ENCODE results near the gene CUL5. TPM values are rescaled to one million over a fixed set of nuclear protein-coding genes. Genes with fewer than 3 reads are reported as not detected.

The CUL5 gene
- total and polyA plus RNA-seq, 2 experiments from 2014 or later: 29.5 to 37.5 TPM

DNA sequence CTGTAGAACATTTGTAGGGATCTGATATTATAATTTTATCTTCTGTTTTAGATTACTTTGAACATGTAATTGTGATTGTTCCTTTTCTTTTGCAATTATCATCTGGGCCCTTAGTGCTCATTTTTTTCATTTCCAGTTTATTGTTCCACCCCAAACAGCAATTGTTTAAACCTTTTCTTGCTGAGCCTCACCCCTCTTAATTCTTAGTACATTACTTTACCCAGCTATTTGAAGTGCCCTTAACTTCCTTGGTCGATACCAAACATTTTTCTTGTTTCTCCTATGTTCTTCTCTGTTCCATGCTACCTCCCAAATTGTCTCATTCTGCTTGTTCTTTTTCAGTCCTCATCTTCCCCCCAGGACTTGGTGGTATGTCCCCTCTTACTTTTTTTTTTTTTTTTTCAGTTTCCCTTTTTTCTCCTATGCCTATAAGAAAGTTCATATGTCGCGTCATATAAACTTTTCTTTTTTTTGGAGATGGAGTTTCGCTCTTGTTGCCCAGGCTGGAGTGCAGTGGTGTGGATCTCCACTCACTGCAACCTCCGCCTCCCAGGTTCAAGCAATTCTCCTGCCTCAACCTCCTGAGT, 3.5 kb downstream of the CUL5 start:
- 93 to 94% methylated on average over 5 of the region's 5 CpGs for WGBS, 2 experiments (ENCODE audit: low coverage in 1 of 2, low lambda C conversion rate in 2 of 2, missing lambda C conversion rate in 2 of 2)
- in situ Hi-C loops (cut with MboI): no loop called here

GRCh38 chr11:108016647-108017046, 7.9 kb downstream of the CUL5 start:
- Histone ChIP-seq H4K20me1 (ENCODE audit: insufficient read depth) (peaks cover 34% of the 10 kb centered on the region), H3F3A (ENCODE audit: insufficient read depth) (no peaks in the 10 kb centered on the region), H3K27ac (no peak overlapping the region), H3K9me3 (ENCODE audit: low read depth) (no peaks in the 10 kb centered on the region), H3K4me2 (ENCODE audit: unreplicated experiment) (no peak overlapping the region), H3K36me3 (ENCODE audit: low read depth) (peaks cover 5% of the 10 kb centered on the region; the same call in 1 of the 2 replicates), H2AFZ (no peak overlapping the region), H3K9ac (no peak overlapping the region), H3K27me3 (replicated peaks; ENCODE audit: insufficient read depth) (no peaks in the 10 kb centered on the region), H3K4me1 (ENCODE audit: insufficient read depth) (peaks cover 26% of the 10 kb centered on the region), H3K4me3 (no peak overlapping the region), H3K79me2 (ENCODE audit: insufficient read depth) (peaks cover 100% of the 10 kb centered on the region), H3K9me2 (ENCODE audit: insufficient read depth) (no peaks in the 10 kb centered on the region)
- in situ Hi-C loops (cut with MboI): no loop called here
- TF ChIP-seq EZH2 (IDR thresholded peaks at IDR 0.05; ENCODE audit: insufficient read depth, poor library complexity, severe bottlenecking): no peak
- no peak for TF ChIP-seq EZH2phosphoT487 (IDR thresholded peaks at IDR 0.05; ENCODE audit: insufficient read depth, low read depth)
- no peak for DNase-seq

More for the DNA sequence above, 3.5 kb downstream of the CUL5 start:
- Histone ChIP-seq H3K27ac (no peak overlapping the region), H3K9ac (no peak overlapping the region), H2AFZ (no peak overlapping the region), H3F3A (ENCODE audit: insufficient read depth) (no peaks in the 10 kb centered on the region; the same call in 1 of the 2 replicates), H3K9me3 (ENCODE audit: low read depth) (no peaks in the 10 kb centered on the region), H3K9me2 (ENCODE audit: insufficient read depth) (no peaks in the 10 kb centered on the region), H3K27me3 (replicated peaks; ENCODE audit: insufficient read depth) (no peaks in the 10 kb centered on the region), H4K20me1 (ENCODE audit: insufficient read depth) (peaks cover 24% of the 10 kb centered on the region), H3K4me1 (ENCODE audit: insufficient read depth) (peaks cover 32% of the 10 kb centered on the region), H3K36me3 (ENCODE audit: low read depth) (peaks cover 5% of the 10 kb centered on the region; the same call in 1 of the 2 replicates), H3K4me3 (no peak overlapping the region), H3K4me2 (ENCODE audit: unreplicated experiment) (peak overlapping the region; percentile 89), H3K79me2 (ENCODE audit: insufficient read depth) (peaks cover 81% of the 10 kb centered on the region)
- TF ChIP-seq EZH2phosphoT487 (IDR thresholded peaks at IDR 0.05; ENCODE audit: insufficient read depth, low read depth): no peak
- no peak for TF ChIP-seq EZH2 (IDR thresholded peaks at IDR 0.05; ENCODE audit: insufficient read depth, poor library complexity, severe bottlenecking)
- DNase-seq: no peak

DNA sequence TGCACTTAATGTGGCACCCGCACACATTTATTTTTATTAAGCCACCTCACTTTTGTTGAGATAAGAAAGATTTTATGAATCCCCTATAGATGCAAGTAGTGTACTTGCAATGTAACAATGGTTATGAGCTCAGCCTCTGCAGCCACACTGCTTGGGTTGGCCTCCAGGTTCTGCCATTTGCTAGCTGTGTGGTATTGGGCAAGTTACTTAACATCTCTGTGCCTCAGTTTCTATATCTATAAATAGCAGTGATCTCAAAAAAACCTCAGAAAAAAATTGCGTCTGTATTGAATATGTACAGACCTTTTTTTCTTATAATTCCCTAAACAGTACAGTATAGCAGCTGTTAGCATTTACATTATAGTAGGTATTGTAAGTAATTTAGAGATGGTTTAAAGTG, 10.0 kb downstream of the CUL5 start:
- no peak overlapping the region for H3K9ac ChIP-seq
- H3K79me2 ChIP-seq (ENCODE audit: insufficient read depth): peaks cover 100% of the 10 kb centered on the region
- H3F3A ChIP-seq (ENCODE audit: insufficient read depth): no peaks in the 10 kb centered on the region
- no peak overlapping the region for H3K4me3 ChIP-seq
- H2AFZ ChIP-seq: no peak overlapping the region
- TF ChIP-seq EZH2 (IDR thresholded peaks at IDR 0.05; ENCODE audit: insufficient read depth, poor library complexity, severe bottlenecking) (no peak), EZH2phosphoT487 (IDR thresholded peaks at IDR 0.05; ENCODE audit: insufficient read depth, low read depth) (no peak)
- no peak for DNase-seq
- 97 to 100% methylated on average over 2 of the region's 2 CpGs for whole genome bisulfite sequencing, 2 experiments (ENCODE audit: low coverage in 1 of 2, low lambda C conversion rate in 2 of 2, missing lambda C conversion rate in 2 of 2)
- H3K27me3 ChIP-seq (replicated peaks; ENCODE audit: insufficient read depth): no peaks in the 10 kb centered on the region
- H3K27ac ChIP-seq: no peak overlapping the region
- no peaks in the 10 kb centered on the region for H3K9me2 ChIP-seq (ENCODE audit: insufficient read depth)
- peaks cover 14% of the 10 kb centered on the region for H3K4me1 ChIP-seq (ENCODE audit: insufficient read depth)
- H3K36me3 ChIP-seq (ENCODE audit: low read depth): peaks cover 5% of the 10 kb centered on the region; the same call in 1 of the 2 replicates
- no peaks in the 10 kb centered on the region for H3K9me3 ChIP-seq (ENCODE audit: low read depth)
- no peak overlapping the region for H3K4me2 ChIP-seq (ENCODE audit: unreplicated experiment)
- peaks cover 24% of the 10 kb centered on the region for H4K20me1 ChIP-seq (ENCODE audit: insufficient read depth)
- in situ Hi-C loops (cut with MboI): no loop called here

- in situ Hi-C loops (cut with MboI): no loop called here
- H3K27me3 ChIP-seq (replicated peaks; ENCODE audit: insufficient read depth): no peaks in the 10 kb centered on the region
- TF ChIP-seq EZH2 (IDR thresholded peaks at IDR 0.05; ENCODE audit: insufficient read depth, poor library complexity, severe bottlenecking) (no peak), EZH2phosphoT487 (IDR thresholded peaks at IDR 0.05; ENCODE audit: insufficient read depth, low read depth) (no peak)
- no peak overlapping the region for H3K9ac ChIP-seq
- H3K4me3 ChIP-seq: no peak overlapping the region
- H2AFZ ChIP-seq: no peak overlapping the region
- 62 to 67% methylated on average over 4 of the region's 4 CpGs for WGBS, 2 experiments (ENCODE audit: low coverage in 1 of 2, low lambda C conversion rate in 2 of 2, missing lambda C conversion rate in 2 of 2)
- H3K9me3 ChIP-seq (ENCODE audit: low read depth): no peaks in the 10 kb centered on the region
- H3K79me2 ChIP-seq (ENCODE audit: insufficient read depth): peaks cover 100% of the 10 kb centered on the region
- peak; percentile 41 for DNase-seq
- H3K36me3 ChIP-seq (ENCODE audit: low read depth): no peaks in the 10 kb centered on the region
- H3K27ac ChIP-seq: no peak overlapping the region
- no peaks in the 10 kb centered on the region for H3K9me2 ChIP-seq (ENCODE audit: insufficient read depth)
- H3F3A ChIP-seq (ENCODE audit: insufficient read depth): no peaks in the 10 kb centered on the region
- no peak overlapping the region for H3K4me2 ChIP-seq (ENCODE audit: unreplicated experiment)
- peaks cover 20% of the 10 kb centered on the region; the same call in 1 of the 2 replicates for H4K20me1 ChIP-seq (ENCODE audit: insufficient read depth)
- peaks cover 9% of the 10 kb centered on the region; the same call in 1 of the 2 replicates for H3K4me1 ChIP-seq (ENCODE audit: insufficient read depth)
These were observed 11.3 kb downstream of the CUL5 start for GRCh38 chr11:108019870-108020540.

All from GM23248 (cell line).